ENCODE data around the gene MRPL37.
A peak's percentile ranks its signal among the peaks of the same experiment; 100 is the strongest.

Gene MRPL37

DNA sequence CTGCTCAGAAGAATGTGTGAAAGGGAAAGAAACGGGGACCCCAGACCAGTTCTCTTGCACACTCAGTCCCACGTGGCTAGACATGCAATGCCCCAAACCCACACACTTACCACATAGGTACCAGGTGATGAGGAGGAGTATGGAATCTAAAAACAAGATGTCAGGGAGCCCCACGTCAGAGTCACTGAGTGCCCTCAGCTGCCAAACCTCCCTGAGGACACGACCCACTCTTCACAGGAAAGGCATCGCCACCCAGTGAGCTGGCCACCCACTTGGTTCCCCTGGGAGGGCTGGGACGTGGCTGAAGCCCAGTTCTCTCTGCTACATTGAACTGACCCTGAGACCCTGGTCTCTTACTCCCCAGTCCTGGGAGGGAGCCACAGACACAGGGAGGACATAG is 41.4 kb downstream of the MRPL37 start:
- DNase-seq: no peak

DNA sequence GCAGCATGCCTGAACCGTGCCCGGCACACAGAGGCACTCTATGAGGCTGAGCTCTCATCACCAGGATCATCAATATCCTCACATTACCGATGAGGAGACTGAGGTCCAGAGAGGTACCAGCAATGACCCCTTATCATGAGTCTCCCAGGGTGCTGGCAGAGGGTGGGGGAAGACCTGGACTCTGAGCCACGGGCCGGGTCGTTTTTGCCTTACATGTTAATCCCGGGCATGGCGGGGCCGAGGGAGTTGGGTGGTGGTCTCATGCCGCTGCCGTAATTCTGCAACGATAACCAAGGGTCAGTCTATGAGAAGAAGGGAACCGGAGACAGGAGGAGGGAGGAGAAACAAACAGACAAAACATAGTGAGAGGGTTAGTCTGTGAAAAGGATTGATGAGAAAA is 43.1 kb downstream of the MRPL37 start:
- no peak for DNase-seq

DNA sequence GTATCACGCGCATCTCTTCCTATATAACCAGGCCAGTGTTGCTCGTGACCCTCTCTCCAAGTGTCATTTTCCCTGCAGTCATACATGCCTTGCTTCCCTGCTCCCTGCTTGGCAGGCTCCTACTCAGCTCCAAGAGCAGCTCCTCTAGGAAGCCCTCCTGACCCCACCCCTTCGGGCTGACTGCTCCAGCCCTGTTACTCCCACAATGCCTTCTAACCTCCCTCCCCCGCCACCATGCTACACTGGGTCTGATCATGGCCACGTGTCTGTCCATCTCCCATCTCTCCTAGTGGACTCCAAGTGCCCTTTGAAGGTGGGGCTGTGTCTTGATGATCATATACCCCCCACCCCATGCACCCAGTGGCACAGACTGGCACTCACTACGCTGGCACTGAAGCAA is 44.7 kb downstream of the MRPL37 start:
- DNase-seq: no peak

DNA sequence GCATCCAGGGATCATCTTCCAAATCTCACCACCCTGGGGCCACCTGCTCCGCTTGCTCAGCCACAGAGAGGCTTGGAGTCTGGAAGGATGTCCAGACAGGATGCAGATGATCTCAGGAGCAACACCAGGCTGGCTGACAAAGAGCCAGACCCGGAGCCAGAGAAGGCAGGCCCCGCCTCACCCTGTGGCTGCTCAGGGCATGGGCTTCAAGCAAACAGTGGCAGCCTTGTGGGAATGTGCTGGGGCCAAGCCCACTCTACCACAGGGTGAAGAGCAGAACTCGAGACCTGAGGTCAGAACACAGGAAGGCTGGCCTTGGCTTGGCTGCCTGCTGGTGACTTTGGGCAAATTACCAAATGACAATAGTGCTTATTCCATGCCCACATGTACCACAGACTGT is 45.5 kb downstream of the MRPL37 start:
- DNase-seq: no peak

DNA sequence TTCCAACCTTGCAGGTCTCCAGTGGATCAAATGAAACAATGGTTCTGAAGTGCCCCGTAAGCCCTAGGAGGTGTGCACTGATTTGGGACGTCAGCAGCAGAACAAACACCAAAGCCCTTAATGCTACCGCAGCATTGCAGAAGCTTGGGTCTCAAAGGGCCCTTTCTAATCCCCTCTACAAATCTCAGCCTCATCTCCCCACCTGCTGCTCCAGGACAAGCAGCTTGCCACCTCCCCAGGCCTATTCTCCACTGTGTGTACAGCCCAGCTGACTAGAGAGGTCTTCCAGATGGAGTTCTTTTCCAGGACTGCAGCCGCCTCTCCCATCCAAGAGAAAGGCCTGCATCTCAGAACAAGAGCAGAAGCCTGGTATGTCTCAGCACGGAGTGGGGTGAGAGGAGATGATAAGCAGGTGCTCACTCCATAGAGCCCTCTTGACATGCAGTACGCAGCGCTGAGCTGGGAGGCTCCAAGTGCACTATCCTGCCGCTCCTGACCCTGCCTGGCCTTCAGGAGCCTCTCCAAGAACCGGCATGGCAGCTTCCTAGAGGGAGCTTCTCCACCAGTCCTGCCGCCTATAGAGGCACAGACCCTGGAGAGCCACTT is 46.3 kb downstream of the MRPL37 start:
- no peak for DNase-seq

DNA sequence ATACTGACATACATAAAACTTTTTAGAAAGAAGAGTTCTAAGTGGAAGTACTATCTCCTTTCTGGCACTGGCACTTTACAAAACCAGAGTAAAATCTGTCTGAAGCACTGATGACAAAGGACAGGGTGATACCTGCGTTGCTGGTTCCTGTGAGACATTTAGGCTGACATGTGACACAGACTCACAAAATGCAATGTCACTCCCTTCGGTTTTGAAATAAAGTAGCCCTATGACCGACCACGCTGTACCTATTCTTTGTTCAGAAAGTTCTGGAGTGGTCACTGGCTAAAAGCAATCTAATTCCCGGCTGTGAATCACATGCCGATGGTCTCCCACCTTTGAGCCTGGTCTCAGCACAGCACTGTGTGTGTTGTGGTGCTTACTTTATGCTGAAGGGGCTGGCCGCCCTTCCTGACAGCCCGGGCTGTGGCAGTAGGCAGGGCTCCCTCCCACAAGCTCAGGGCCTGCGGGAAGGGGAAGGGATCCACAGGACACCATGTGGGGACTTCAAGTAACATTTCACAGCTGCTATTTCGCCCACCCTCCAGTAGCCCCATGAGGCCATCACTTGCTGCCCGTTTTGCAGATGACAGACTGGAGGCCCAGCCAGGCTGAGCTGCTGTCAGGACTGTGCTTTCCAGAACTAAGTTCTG is 48.0 kb downstream of the MRPL37 start:
- DNase-seq: no peak

DNA sequence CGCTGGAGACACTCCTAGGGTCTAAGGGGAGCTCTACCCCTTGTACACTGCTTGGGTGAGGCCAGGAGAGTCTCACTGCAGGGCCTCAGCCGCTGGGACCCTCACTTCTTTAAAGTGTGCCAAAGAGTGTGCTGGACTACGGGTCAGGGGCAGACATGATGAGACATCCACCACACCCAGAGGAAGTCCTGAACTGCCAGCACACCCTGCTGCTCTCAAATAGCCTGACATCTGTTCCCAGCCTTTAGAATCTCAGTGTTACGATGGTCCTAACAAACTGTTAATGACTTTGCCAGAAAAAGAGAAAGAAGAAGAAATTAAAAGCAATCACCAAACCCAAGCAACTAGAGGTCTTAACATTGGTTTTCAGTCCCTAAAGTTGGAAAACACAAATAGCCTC is 49.0 kb downstream of the MRPL37 start:
- no peak for DNase-seq

DNA sequence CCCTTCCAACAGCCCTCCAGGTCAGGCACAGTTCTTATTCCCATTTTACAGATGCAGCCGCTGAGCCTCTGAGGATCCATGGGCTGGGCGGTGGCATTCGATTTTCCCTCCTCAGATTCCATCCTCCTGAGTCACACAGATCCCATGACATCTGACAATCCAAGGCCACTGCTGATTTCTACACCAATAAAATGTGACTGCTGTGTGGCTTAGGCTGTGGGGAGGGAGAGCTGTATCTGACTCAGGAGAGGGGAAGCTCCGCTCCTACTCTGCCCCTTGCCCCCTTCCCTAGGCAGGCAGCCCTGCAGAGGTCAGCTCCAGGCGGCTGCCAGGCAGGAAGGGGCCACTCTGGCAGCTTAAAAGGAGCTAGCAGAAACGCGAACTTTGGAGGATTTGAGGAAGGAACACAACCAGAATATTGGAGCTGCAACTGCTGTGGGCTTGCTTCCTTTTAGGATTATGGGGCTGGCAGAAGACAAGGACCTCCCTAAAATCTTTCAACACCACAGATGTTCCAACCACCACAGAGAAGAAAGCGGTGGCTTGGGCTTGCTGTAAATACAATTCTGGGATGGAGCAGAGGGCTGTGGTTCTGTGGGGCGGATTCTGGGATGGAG is 50.0 kb downstream of the MRPL37 start:
- peak; percentile 32 for DNase-seq

DNA sequence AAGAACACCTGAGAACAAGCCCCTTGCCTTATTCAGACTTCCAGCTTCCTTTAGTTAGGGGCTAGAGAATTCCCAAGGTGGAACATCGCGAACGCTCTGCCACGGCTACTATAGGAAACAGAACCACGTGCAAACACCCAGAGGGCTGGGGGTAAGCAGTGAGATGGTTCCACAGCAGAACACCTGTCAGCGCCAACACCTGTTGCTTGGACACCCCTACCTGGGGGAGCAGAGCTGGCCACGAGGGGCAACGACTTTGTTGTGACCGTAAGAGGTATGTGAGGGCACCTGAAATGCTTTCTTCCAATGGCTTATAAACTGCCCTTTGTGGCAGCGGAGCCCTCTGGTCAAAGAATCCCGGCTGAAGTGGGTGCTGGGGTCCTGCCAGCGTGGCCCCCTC is 50.7 kb downstream of the MRPL37 start:
- DNase-seq: no peak

DNA sequence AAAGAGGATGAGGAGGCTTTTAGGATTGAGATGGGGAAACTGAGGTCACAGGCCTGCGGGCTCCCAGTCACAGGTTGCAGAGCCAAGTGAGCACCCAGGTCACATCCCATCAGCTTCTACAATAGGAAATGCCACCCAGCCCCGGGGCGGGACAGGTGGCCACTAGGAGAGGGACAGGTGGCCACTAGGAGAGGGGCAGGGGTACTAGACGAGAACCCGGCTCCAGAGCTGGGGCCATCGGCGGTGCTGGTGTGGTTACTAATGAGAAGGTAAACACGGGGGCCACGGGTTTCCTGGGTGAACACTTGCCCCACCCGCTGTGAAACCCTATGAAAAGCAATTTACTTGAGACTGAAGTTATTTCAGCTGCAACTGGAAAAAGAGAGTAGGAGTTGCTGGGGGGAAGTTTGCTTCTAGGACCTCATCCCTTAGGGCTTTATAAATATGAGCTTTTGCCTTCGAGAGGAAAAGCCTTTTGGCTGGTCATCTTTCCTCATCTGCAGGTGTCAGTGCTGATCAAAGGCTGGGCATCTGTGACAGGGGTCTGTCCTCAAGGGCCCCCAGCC is 52.5 kb downstream of the MRPL37 start:
- DNase-seq: no peak

DNA sequence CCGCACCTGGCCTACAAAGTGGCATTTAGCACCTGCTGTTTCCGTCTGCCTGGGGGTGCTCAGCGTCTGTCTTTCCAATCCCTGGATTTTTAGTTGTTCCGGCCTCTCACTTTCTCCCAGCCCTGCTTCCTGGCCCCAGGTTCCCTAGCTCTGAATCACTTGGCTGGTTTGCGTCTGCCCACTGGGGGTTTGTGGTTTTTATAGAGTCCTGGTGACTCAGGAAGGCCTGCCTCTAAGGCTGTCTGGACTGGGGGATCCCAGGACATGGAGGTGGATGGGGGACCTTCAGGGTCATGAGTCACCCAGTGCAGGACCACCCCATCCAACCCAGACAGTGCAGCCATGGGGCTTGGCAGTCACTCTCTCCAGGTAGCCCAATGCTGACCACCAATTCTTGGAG is 53.5 kb downstream of the MRPL37 start:
- DNase-seq: no peak

DNA sequence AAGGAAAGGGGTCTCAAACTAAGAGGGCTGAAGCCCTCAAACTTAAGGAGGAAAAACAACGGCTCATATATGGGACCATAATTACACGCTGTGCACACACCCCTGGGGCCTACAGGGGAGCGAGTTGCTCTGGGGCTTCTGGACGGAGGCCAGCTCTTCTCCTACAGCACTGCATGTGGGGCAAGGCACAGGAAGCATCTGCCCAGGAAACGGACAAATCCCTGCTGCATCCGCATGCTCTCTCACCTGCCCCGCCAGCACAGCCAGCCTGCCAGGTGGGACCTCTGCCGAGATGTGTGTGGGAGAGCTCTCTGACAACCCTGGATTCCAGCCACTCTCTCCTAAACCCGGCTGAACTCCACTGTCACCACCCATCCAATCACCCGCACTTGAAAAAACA is 54.1 kb downstream of the MRPL37 start:
- no peak for DNase-seq

DNA sequence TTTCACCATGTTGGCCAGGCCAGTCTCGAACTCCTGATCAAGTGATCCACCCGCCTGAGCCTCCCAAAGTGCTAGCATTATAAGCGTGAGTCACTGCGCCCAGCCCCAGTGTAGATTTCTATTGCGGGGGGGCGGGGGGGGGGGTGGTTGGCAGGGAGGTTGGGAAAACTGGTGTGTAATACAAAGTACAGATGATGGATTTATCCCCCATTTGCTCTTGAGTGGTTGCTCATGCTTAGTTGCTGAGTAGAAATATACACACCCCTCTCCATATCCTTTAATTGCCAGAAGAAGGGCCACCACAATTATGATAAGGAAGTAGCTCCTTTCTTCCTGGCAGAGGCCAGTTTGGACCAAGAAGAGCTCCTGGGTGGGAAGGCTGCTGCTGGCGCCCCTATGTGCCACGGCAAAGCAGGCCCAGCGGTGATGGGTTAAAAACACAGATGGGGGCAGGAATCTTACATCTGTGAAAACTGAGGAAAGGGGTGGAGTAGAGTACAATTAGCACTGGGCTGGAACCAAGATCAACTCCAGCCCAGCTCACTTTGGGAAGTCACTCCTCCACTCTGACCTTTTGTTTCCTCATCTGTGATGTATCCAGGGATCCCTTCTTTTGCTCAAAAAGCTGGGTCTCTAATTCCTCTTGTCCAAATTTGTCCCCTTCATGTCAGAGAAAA is 55.2 kb downstream of the MRPL37 start:
- DNase-seq: no peak

DNA sequence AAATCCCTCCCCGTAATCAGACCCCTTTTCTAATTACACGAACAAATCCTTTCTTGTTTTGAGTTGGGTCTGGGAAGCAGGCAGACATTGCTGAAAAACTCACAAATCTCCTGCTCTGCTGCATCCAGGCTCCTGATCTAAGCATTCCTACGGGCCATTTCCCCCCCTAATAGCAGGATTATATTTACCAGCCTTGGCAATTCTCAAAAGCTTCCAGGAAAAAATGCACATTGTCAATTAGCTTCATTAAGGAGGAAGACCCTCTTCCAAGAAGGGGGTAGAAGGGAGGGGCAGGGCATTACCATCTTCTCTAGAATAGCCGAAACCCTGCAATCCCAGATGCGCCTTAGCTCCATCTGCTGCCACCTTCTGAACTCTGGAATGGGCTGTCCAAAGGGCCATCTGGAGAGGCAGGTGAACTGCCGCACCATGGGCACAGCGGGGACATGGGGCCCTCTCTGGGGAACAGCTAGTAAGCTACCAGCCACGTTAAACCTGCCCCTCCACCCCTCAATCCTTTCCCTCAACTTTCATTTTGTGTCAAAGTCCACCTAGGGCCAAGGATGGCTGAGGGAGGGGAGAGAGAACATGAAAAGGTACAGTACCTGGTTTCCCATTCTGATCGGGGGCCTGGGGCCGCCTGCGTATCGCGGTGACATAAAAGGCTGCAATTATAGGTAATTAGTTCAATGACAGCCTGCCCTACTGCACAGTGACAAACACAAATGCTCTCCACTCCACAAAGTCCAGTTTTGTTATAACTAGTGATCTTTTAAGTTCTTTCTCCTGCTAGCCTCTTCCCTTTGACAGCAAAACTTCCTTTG is 56.8 kb downstream of the MRPL37 start:
- DNase-seq: peak; percentile 60

DNA sequence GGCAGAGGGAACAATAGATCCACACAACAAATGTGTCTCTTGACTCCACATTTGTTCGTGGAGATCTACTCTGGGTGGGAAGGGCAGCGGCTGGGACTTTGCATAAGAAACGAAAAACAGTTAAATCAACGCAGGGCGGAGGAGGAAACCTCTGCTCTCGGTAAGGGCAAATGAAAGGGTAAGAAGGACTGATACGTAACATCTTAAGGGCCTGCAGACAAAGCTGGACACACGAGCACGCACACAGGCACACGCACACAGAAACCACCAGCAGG is 57.3 kb downstream of the MRPL37 start:
- DNase-seq: no peak

DNA sequence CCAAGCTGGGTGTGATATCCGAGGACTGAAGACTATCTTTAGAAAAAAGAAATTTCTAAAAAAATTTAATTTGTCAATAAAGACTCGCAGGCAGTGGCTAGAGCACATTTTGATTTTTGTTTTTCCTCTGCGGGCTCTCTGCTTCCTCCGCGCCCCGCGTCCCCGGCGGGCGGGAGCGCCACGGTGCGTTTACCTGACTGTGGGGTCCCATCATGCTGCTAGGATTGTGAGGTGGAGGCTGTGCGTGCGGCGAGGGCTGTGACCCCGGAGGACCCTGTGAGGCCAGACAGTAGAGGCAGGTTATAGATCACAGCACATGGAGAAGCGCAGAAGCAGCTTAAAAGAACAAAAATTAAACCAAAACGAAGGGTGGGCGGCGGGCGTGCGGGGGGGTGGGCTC is 57.9 kb downstream of the MRPL37 start:
- DNase-seq: no peak

DNA sequence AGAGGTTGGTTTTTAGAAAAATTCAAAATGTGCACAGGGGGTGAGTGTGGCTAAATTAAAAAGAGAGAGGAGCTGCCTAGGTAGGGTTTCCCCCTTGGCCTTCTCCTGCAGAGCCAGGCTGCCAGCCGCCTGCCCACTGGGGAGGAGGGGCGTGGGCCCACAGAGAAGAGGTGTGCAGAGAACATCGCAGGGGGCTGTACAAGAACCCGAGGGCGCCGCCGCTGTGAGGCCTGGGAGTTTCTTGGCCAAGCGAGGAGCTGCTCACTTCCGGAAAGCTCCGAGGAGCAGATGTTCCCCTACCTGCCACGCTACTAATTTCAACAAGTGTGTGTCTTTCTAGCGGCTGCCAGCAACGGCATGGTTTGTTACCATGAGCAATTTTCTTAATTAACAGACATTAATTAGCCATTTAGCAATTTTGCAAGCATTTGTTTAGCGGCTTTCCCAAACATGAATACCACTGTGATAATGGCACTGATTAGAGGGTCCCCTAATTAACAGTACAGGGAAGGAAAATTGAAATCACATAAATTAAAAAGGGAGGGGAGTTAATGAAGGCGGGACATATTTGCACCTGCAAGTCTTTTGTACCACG is 59.7 kb downstream of the MRPL37 start:
- DNase-seq: no peak

DNA sequence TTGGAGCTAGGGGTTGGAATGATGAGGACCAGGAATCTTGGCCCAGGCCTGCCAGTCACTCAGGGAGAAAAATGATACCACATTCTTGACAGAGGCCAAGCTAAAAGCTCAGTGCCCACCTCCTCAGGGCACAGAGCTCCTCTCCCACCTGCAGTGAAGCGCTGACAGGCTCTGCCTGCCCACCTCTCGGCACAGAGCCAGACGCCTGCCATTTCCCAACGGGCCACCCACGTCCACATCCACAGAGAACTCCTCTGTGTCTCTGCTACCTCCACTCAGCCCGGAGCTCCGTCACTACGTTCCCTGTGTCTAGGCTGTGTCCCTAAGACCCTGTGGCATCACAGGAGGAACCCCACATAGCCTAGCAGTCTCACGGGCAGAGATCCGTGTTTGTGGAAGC is 60.8 kb downstream of the MRPL37 start:
- no peak for DNase-seq

DNA sequence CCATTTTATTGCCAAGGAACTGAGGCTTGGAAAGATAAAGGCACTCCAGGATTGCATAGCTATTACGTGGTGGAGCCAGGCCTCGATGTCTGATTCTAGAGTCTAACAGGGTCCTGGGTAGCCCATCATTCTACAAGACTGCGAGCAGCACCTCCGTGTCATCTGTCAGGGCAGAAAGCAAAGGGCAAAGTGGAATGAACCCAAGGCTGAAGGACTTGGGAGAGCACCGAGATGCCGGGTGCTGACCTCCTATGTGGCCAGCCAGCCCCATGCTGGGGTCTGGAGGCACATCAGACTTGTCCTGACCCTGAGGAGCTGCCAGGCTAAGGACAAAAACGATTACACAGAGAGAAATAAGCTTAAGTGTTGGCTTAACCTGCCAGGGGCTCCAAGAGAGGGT is 62.3 kb downstream of the MRPL37 start:
- DNase-seq: no peak

DNA sequence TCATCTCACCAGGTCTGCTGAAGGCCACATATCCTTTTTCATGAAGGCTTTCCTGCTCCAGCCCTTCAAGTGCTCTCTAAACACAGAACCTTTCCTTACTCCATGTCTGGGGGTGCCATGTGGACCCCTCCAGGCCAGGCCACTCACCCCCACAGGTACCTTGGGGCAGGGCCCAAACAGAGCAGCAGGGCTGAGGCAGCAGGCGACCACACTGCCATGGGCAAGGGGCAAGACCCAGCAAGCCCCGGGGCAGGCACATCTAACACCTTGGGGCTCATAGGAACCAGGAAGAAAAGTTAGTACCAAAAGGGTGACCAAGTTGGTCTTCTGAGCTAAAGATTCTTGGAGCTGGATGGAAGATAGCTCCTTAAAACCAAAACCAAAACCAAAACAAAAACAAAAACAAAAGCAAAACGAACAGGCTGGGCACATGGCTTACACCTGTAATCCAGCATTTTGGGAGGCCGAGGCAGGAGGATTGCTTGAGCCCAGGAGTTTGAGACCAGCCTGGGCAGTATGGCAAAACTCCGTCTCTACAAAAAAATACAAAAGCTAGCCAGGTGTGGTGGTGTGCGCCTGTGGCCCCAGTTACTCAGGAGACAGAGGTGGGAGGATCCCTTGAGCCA is 63.7 kb downstream of the MRPL37 start:
- no peak for DNase-seq

DNA sequence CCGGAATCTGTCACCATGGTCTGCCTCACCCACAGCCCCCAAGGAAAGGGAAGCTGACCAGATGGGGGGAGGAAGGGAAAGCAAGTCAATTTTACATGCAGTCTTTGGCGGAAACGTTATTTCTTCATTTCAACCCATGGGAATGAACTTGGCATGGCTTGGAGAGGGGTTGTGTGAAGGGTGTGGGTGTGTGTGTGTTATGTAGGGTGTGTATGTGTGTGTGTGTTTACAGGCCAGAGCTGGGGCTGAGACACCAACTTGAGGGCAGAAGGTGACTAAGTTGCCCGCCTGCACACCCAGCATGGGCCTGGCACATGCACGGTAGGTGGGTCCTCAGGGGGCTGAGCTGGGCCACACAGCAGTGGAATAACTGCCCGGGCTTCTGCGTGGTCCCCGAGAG is 65.2 kb downstream of the MRPL37 start:
- no peak for DNase-seq

DNA sequence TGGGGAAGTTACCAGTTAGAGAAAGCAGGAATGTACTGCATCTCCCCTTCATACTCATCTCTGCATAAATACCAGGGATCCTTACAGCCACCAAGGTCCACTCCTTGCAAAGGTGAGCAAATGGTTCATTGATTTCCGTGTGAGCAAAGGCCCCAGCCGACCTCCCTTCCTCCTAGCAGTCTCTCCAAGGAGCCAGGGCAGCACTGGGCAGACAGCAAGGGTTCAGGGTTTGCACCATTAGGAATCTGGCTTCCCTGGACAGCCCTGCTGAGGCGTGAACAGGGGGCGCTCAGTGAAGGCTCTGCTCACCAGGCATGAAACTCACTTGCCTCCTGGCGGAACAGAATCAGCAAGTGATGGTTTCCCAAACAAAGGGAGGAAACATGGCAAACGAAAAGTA is 65.7 kb downstream of the MRPL37 start:
- DNase-seq: no peak

Data from eye (tissue), 1 donor.